Breast epithelium (tissue), 3 donors: ENCODE measurements around the gene TTBK1.

Experiments
- CTCF ChIP-seq, 3 donors: fragments of 450-650 bp; IDR thresholded peaks; one replicate each; pipeline ENCODE4 v1.5.1; 2016 to 2017; ENCODE audit warnings: antibody characterized with exemption in 3 of 3, mild to moderate bottlenecking in 3 of 3, moderate library complexity in 3 of 3
- POLR2A ChIP-seq: fragments of 450-650 bp; IDR thresholded peaks from one replicate; pipeline ENCODE4 v1.6.1; 2016; ENCODE audit warnings: antibody characterized with exemption, mild to moderate bottlenecking, moderate library complexity

GRCh38 chr6:43335469-43335868, 92.2 kb downstream of the TTBK1 start:
- TF ChIP-seq POLR2A: no peak
- TF ChIP-seq CTCF (IDR thresholded peaks at IDR 0.05): no peak
